ENCODE measurements around the gene FAM111B. TPM values are rescaled to one million over a fixed set of nuclear protein-coding genes. Genes with fewer than 3 reads are reported as not detected.

FAM111B gene
- total RNA-seq, 1 donor from 2014 or later: 0.89 TPM

GRCh38 chr11:59154610-59155009, 47.6 kb downstream of the FAM111B start:
- no peak for DNase-seq (ENCODE audit: low read depth)

DNA sequence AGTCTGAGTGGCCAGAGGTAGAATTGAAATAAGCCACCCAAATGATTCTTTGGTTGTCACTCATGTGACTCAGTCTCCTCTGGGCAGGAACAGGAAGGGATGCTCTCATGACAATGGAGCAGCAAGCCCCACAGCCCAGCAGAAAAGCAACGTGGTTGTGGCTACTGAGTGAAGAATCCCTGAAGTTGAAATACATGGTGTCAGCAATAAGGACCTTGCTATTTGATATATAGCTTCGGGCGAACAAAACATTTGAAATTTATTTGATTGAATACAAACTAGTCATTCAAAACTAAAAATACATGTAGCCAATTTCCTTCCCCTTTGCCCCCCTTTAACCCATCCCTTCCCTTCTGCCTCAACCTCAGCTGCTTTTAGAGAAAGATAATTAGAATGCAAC, 50.4 kb downstream of the FAM111B start:
- no peak for DNase-seq (ENCODE audit: low read depth)

- DNase-seq (ENCODE audit: low read depth): peak; percentile 69
Observed at GRCh38 chr11:59158206-59159068, 51.4 kb downstream of the FAM111B start.

- no peak for DNase-seq (ENCODE audit: low read depth)
Observed at GRCh38 chr11:59164028-59164427, 57.0 kb downstream of the FAM111B start.

DNA sequence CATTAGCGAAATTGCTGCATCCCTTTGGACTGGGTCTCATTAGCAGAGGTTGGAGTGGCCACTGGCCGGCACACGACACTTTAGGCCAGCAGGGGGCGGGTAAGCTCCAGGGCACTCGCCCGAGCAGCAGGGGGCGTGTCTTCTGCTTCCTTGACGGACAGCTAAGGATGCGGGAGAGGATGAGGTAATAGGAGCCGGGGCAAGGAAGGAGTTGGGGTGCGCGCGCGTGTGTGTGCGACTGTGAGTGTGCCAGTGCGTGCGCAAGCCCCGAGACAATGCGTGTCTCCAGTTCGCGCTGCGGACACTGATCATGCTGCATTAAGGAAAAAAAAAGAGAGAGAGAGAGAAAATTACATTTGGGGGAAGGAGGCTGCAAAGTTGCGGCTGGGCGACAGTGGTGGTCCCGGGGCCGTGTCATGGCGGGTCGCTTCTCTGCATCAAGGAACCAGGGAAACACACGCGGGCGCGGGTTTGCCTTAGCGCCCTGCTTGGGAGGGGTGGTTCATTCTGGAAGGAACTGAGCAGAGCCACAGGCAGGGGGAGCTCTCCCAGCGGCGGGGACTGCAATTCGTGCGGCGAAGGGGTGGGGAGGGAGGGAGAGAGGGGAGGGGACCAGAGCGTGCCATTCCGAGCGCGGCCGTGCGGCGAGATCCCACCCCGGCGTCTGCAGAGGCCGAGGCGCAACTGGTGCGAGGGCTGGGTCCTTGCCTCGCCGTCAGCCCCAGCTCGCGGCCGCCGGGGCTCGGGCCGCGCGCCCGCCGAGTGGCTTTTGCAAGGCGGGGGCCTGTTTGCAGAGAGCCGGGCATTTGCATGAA, 64.7 kb downstream of the FAM111B start, which contains the start of gene DTX4:
Gene DTX4 (plus strand): TSS at position 625 of the 815 bp plus-strand sequence. CDS start 464 bp downstream, outside the sequence.
- DNase-seq (ENCODE audit: low read depth): peak; percentile 75

DNA sequence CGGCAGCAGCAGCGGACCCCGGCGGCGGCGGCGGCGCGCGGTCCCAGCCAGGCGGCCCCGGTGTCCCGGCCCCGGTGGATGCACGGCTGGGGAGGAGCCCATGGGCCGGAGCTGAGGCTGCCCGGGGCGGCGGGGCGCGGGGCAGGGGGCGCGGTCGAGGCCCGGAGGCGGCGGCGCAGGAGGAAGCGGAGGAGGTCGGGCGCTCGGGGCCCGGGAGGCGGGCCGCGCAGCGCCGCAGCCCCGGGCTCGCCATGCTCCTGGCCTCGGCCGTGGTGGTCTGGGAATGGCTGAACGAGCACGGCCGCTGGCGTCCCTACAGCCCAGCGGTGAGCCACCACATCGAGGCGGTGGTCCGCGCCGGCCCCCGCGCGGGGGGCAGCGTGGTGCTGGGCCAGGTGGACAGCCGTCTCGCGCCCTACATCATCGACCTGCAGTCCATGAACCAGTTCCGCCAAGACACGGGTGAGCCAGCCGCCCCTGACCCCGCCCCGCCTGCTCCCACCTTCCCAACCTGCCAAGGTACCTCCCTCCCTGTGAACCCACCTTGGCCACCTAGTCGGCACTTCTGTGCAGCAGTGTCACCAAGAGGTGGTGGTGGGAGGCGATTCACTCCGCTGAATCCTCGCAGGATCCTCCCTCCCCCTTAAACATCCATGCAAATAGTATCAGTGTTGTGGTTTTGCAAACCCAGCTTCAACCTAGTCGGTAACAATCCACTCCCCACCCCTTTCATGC, 65.5 kb downstream of the FAM111B start:
- DNase-seq (ENCODE audit: low read depth): no peak

DNA sequence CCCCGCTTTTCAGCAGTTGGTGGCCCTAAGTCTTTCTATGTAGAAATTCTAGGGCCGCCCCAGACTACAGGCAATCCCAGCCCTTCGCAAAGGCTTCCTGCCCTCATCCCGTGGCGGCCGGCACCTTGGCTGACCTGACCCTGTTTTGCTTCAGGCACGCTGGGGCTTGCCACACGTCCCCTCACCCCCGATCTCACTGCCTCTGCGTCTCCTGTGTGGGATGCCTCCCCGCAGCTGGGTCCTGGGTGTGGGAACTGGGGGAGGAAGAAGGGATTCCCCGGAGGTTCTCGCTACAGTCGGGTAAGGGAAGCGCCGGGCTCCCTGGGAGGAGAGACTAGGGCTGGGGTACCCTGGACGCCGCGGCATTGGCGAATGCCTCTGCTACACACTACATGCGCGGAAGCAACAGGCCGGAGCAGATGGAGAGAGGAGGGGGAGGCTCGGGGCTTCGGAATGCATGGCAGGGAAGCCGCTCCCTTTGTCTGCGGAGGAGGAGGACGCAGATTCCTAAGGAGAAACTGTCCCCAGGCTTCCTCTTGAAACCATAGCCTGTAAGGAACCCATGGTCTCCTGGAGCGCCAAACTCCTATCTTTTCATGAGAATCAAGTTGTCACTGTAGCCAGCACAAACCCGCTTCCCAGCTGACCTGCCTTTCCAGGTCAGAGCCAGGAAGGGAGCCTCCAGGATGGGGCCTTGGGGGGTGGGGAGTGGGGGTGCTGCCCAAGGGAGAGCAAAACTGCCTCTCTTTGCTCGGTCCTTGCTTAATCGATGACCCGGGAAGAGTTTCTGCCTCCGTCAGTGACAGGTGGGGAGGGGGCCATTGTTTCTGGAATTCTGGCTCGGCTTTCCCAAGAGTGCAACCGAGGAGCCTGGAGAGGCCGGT, 66.3 kb downstream of the FAM111B start:
- DNase-seq (ENCODE audit: low read depth): no peak

DNA sequence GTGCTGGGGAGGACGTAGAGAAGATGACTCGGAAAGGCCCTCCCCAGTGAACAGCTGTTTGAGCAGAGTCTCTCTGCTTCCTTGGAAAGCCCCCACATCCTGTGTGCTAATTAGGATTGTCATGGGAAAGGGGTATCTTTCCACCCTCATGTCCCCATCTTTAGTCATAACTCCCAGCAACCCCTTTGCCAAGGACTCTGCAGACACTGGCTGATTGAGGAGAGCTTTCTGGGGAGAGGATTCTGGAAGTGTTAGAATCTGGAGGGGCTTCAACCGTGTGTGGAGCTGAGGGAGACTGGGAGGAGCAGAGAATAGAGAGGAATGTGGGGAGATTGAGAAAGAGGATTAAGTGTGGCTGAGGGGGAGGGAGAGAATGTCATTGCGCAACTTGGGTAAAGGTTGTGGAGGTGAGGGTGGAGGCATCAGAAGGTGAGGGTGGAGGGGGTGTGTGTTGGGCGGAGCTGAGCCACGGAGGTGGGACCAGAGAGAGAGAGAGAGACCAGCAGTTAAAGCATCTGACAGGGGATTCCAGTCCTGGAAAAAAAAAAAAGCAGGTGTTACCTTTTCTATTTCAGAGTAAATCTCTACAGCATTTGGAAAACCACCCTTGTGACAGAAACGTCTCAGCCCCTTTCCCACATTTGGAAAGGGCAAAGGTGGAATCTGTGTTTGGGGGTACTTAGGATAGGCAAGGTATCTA, 67.1 kb downstream of the FAM111B start:
- DNase-seq (ENCODE audit: low read depth): peak; percentile 80

DNA sequence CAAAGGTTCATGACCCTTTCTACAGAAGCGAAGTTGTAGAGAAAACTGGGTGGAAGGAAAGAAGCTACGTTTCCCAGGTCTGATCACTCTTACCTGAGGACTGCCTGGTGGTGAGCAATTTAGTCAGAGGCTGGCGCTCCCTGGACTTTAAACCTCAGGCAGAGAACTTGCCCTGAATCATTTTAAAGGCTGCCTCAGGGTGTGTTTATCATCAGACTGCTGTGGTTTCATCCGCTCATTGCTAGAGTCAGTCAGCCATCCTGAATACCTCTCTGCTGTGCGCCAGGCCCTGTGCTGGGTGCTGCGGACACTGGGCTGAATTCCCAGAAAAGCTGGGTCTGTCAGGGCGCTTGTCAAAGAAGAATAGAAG, 67.6 kb downstream of the FAM111B start:
- peak; percentile 90 for DNase-seq (ENCODE audit: low read depth)

- no peak for DNase-seq (ENCODE audit: low read depth)
Observed at GRCh38 chr11:59175091-59175501, 68.1 kb downstream of the FAM111B start.

DNA sequence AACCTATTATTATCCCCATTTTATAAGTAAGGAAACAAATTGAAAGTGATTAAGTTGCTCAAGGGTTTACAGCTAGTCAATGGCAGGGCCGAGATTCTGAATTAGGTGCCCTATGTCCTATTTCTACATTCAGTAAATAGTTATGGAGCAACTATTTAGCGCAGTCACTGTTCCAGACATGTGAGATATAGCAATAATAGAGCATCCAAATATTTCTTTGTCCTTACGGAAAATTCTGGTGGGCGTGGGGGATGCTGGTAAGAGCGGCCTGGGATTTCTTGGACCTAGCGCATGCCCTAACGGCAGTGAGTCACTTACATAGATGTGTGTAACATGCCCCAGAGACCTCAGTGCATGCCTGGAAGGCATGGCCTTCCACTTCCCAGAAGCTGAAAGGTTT, 69.3 kb downstream of the FAM111B start:
- DNase-seq (ENCODE audit: low read depth): no peak

Other genes starting within 250 kb of the FAM111B start
- 2.8 and 5.0 TPM in 2 replicates for gene GLYATL1, start 167.7 kb upstream of the FAM111B start, total RNA-seq
- not detected in 2 replicates for gene GLYATL1B, start 20.9 kb upstream of the FAM111B start, total RNA-seq
- gene FAM111A, start 35.6 kb downstream of the FAM111B start, total RNA-seq: 29.7 and 39.4 TPM in 2 replicates
- 1.7 and 17.0 TPM in 2 replicates for gene DTX4, start 64.9 kb downstream of the FAM111B start, total RNA-seq
- gene MPEG1, start 105.7 kb downstream of the FAM111B start, total RNA-seq: not detected in 2 replicates